ENCODE measurements around the gene AMMECR1.
"Not testable (repeated sequence)": the region's sequence is repeated elsewhere in the genome, so short reads cannot be mapped to it uniquely, and the experiment has no call there.

AMMECR1 gene

GRCh38 chrX:110162131-110162530, 155.8 kb downstream of the AMMECR1 start:
- DNase-seq: no peak

GRCh38 chrX:110161361-110161686, 156.6 kb downstream of the AMMECR1 start:
- no peak for DNase-seq

GRCh38 chrX:110159865-110160264, 158.0 kb downstream of the AMMECR1 start:
- DNase-seq: peak; percentile 36

- DNase-seq: no peak
These were observed 158.7 kb downstream of the AMMECR1 start for GRCh38 chrX:110159235-110159634.

DNA sequence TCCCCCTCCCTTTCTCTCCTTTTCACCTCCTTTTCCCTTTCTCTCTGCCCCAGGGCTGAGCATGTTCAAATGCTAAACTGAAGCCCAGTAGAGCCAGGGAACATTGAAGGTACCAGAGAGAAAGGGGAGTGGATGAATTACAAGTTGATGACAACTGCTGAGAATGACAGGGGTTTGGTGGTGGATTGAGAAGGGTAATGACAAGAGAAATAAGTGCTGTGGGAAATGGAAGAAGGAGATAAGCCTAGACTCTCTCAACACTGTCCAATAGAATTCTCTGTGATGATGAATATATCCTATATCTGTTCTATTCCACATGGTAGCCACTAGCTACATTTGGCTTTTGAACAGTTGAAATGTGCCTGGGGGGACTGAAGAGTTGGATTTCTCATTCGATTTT, 160.4 kb downstream of the AMMECR1 start:
- DNase-seq: no peak

DNA sequence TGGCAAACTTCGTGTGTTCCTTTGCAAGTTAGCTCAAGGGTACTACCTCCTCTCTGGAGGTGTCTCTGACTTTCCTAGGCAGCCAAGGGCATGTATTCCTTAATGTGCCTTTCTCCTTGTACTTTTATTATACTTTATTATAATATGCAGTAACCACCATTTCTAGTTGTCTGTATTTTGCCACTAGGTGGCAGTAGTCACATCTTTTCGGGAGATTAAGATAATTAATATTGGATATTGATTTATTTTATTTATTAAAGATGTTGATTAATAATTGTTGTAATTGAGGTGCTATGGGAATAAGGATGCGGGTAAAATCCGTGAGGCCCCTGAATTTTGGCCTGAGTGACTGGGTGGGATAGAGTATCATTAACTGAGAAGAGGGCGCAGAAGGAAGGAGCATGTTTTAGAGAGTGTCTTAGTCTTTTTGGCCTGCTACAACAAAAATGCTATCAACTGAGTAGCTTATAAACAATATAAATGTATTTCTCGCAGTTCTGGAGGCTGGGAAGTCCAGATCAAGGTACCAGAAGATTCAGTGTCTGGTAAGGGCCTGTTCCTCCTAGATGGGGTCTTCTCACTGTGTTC, 161.6 kb downstream of the AMMECR1 start:
- no peak for DNase-seq

DNA sequence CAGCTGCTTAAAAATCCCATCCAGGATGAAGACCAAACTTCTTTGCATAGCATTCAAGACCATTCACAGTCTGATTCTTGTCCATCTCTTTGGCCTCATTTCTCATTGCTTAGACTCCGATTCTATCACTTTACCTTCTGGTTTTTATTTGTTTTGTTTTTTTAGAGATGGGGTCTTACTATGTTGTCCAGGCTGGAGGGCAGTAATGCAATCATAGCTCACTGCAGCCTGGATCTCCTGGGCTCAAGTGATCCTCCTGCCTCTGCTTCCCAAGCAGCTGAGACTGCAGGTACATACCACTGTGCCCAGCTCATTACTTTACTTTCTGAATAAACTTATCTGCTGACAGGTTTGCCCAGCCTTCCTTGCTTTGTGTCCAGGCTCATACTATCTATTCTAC, 162.1 kb downstream of the AMMECR1 start:
- DNase-seq: no peak

- not testable (repeated sequence) for DNase-seq
These were observed 163.6 kb downstream of the AMMECR1 start for GRCh38 chrX:110154328-110154727.

DNA sequence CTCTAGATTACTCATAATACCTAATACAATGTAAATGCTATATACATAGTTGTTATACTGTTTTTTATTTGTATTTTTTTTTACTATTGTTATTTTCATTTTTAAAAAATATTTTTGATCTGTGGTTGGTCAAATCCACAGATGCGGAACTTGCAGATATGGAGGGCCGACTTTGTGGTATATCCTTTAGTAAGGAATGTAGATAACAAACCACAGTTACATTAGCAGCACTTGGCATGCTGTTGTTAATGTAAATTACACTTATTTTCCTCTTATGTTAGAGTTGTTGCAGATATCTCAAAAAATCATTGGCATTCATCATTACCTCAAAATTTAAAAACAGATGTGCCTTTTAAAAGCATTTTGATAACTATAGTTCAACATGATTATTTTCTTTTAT, 164.0 kb downstream of the AMMECR1 start:
- no peak for DNase-seq

DNA sequence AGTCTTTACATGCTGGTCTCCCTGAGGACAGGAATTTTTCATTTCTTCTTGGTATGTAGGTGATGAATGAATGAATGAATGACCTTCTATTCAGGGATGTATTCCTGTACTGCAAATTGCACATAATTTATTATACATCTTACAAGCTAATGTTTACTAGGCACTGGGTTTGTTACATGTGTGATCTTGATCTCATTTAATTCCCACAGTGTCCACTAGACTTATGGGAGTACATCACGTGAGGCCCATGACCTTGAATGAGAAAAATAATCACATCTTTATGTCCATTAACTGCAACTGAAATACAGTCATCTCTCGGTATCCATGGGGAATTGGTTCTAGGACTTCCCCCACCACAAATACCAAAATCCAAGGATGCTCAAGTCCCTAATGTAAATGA, 164.6 kb downstream of the AMMECR1 start:
- no peak for DNase-seq

GRCh38 chrX:110146521-110146920, 171.4 kb downstream of the AMMECR1 start:
- peak; percentile 49 for DNase-seq

DNA sequence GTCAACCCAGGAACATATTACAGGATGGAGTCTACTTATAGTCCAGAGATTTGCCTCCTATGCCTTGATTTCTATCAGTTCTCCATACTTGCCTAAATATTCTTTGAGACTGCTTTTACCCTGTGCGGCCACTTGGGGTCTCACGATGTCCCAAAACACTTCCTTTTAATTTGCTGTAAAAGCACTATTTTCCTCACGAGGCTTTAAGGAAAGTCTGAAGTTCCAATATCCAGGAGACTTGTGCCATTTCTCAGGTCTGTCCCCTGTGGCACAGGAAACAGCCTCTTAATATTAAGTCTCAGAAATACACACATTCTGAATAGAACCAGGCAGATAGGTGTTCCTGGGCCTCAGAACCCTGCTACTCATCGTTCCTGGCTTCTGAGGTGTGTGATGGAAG, 172.0 kb downstream of the AMMECR1 start:
- DNase-seq: peak; percentile 42

- DNase-seq: no peak
These were observed 172.6 kb downstream of the AMMECR1 start for GRCh38 chrX:110145311-110145710.

Measured in inflammatory macrophage treated with lipopolysaccharide for 4 hours (primary cell).